Activated CD4-positive, alpha-beta T cell treated with anti-CD3 and anti-CD28 coated beads for 36 hours (primary cell): Measurements from ENCODE around the gene FABP7. TPM values are rescaled to one million over a fixed set of nuclear protein-coding genes. Genes with fewer than 3 reads are reported as not detected.

Source experiments
- ATAC-seq: fragments of 200-7000 bp; cut with Tn5 transposase; one replicate; pipeline ENCODE4 v1.10.0; 2021; ENCODE audit warnings: mild to moderate bottlenecking, moderate library complexity
- CTCF ChIA-PET: fragments of 350-600 bp; sonication (Branson Sonifier 250); formaldehyde crosslinking; loops from one replicate; lab custom pipeline; 2021; ENCODE audit warnings: antibody characterized with exemption; lab: Charles Lee
- POLR2A ChIA-PET: fragments of 350-600 bp; sonication (Branson Sonifier 250); formaldehyde crosslinking; loops from one replicate; lab custom pipeline; 2021; ENCODE audit warnings: antibody characterized with exemption, inconsistent platforms; lab: Charles Lee
- DNase-seq: peaks from one replicate; pipeline ENCODE4 v3.0.0-alpha.2; 2020
- H3K27ac Mint-ChIP-seq: one replicate; pipeline ENCODE4 v1.8.0; 2021; ENCODE audit warnings: mixed read lengths
- H3K27me3 Mint-ChIP-seq: one replicate; pipeline ENCODE4 v1.8.0; 2021; ENCODE audit warnings: mixed read lengths
- H3K36me3 Mint-ChIP-seq: one replicate; pipeline ENCODE4 v1.8.0; 2021; ENCODE audit warnings: low read depth, mixed read lengths
- H3K4me1 Mint-ChIP-seq: one replicate; pipeline ENCODE4 v1.8.0; 2021; ENCODE audit warnings: mixed read lengths
- H3K4me3 Mint-ChIP-seq: one replicate; pipeline ENCODE4 v1.8.0; 2021; ENCODE audit warnings: mild to moderate bottlenecking, moderate library complexity, mixed read lengths
- H3K9me3 Mint-ChIP-seq: one replicate; pipeline ENCODE4 v1.8.0; 2021; ENCODE audit warnings: low read depth, mixed read lengths
- intact Hi-C, 2 experiments: fragments of 100-400 bp; cut with DNase I in 1 of 2; cut with micrococcal nuclease in 1 of 2; formaldehyde crosslinking; loops; one replicate each; pipeline versions ENCODE4 v1.14.2 to v1.15.1; 2022 to 2024; cut with DNase I, micrococcal nuclease
- total RNA-seq, 2 experiments: library from RNA; stranded (reverse); gene quantifications; one replicate each; pipeline ENCODE4 v1.2.3, GENCODE V29; 2021

The FABP7 gene
- total RNA-seq, 2 experiments from 2014 or later, result not detected

DNA sequence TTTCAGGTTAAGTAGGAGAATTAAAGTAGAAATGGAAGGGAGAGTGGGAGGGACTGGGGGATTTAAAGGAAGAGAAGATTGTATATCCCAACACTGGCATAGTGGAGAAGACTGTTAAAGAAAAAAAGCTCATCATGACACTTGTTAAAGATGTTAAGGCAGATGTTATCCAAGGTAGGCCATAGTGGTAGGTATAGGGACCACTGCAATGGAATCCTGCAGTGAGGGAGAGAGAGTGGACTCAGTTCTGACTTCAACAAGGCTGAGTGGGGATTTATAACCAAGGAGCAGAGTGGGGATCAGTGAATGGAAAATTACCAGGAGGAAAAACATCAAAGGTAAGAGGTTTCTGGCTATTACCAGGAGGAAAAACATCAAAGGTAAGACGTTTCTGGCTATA lies 30.7 kb downstream of the FABP7 start:
- no peak overlapping the region for H3K4me3 Mint-ChIP-seq
- intact Hi-C loops, result no loop called here
- no peaks in the 10 kb centered on the region for H3K36me3 Mint-ChIP-seq
- ChIA-PET POLR2A (no interaction called here), CTCF (no interaction called here)
- H3K27ac Mint-ChIP-seq, result no peak overlapping the region
- ATAC-seq (no peak), DNase-seq (no peak)
- H3K4me1 Mint-ChIP-seq, result no peaks in the 10 kb centered on the region
- H3K27me3 Mint-ChIP-seq, result no peaks in the 10 kb centered on the region
- no peaks in the 10 kb centered on the region for H3K9me3 Mint-ChIP-seq

DNA sequence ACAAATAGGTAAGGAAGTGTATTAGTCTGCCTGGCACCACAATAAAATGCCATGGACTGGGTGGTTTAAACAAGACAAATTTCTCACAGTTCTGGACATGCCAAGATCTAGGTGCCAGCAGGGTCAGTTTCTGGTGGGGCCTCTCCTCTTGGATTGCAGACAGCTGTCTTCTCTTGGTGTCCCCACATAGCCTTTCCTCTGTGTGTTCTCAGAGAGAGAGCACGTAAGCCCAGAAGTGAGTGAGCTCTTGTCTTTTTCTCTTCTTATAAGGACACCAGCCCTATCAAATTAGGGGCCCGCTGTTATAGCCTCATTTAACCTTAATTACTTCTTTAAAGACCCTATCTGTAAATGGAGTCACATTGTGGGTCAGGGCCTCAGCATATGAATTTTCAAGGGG lies 37.8 kb downstream of the FABP7 start:
- H3K27ac Mint-ChIP-seq, result no peak overlapping the region
- no peaks in the 10 kb centered on the region for H3K9me3 Mint-ChIP-seq
- no peaks in the 10 kb centered on the region for H3K36me3 Mint-ChIP-seq
- ChIA-PET CTCF (no interaction called here), POLR2A (no interaction called here)
- intact Hi-C loops, result no loop called here
- ATAC-seq (no peak), DNase-seq (no peak)
- no peaks in the 10 kb centered on the region for H3K27me3 Mint-ChIP-seq
- H3K4me1 Mint-ChIP-seq, result no peaks in the 10 kb centered on the region
- no peak overlapping the region for H3K4me3 Mint-ChIP-seq

DNA sequence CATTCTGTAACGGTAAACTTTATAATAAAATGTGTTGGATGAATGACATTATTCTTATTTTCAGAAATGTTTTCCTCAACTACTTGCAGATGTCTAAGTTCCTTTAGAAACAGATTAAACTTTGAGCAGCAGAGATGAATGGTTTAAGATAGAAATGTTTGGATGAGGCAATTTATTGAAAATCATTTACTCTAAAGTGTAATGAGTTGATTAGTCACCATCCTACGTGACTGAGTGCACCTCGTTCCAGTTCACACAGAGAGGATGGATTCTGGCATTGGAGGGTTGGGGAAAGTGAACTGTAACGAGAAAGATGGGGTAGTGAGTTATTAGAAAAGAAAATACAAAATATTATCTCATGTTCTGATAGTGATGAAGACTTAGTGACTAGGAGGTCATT lies 38.2 kb downstream of the FABP7 start:
- no peaks in the 10 kb centered on the region for H3K9me3 Mint-ChIP-seq
- ATAC-seq (no peak), DNase-seq (no peak)
- no peak overlapping the region for H3K4me3 Mint-ChIP-seq
- no peaks in the 10 kb centered on the region for H3K4me1 Mint-ChIP-seq
- H3K36me3 Mint-ChIP-seq, result no peaks in the 10 kb centered on the region
- no peak overlapping the region for H3K27ac Mint-ChIP-seq
- no peaks in the 10 kb centered on the region for H3K27me3 Mint-ChIP-seq
- ChIA-PET POLR2A (no interaction called here), CTCF (no interaction called here)
- intact Hi-C loops, result no loop called here

DNA sequence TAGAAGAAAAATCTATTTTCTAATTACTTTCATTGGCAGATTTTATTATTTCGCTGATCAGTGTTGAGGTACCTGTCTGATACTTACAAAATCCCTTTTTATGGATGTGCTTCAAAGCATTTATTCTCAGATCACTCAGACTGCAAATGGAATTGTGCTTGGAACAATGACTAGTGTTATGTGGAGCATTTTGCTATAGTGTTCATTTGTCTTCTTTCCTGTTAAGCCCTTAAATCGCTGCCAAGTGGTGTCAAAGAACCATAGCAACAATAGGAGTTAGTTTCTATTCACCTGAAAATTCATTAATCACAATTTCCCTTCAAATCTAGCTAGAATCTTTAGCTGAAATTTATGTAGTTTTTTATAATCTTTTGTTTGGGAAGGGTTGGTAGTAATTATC lies 39.4 kb downstream of the FABP7 start:
- H3K27ac Mint-ChIP-seq, result no peak overlapping the region
- CTCF ChIA-PET, result no interaction called here
- POLR2A ChIA-PET, result interaction anchor here (0.7 kb wide), 1 partner anchor 127 kb away, joined by 3 read pairs; no protein-coding TSS in a partner anchor

DNA sequence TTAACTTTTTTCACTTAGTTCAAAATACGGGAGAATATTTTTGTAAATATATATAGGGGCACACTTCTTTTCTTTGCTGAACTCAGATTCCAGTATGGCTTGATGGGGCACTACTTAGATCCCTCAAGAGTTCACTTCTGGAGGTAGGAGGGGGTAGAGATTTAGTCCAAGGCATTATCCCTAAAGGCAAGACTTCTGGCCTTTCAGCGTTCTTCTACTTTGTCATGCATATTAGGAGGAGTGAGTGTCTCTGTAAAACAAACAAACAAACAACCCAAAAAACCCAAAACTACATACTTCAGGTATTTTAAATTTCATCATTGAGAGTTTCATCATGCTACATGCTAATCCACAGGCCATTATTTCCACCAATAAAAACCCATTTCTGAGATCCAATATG lies 41.6 kb downstream of the FABP7 start:
- ATAC-seq (no peak), DNase-seq (no peak)
- Mint-ChIP-seq H3K4me1 (no peaks in the 10 kb centered on the region), H3K4me3 (no peak overlapping the region), H3K27ac (no peak overlapping the region), H3K27me3 (peaks cover 3% of the 10 kb centered on the region), H3K9me3 (no peaks in the 10 kb centered on the region), H3K36me3 (no peaks in the 10 kb centered on the region)
- ChIA-PET CTCF (no interaction called here), POLR2A (no interaction called here)
- intact Hi-C loops, result no loop called here

More for the DNA sequence above, 39.4 kb downstream of the FABP7 start:
- DNase-seq (no peak), ATAC-seq (no peak)
- no peaks in the 10 kb centered on the region for H3K9me3 Mint-ChIP-seq
- H3K36me3 Mint-ChIP-seq, result no peaks in the 10 kb centered on the region
- intact Hi-C loops, result no loop called here
- H3K4me3 Mint-ChIP-seq, result no peak overlapping the region
- H3K27me3 Mint-ChIP-seq, result no peaks in the 10 kb centered on the region
- H3K4me1 Mint-ChIP-seq, result no peaks in the 10 kb centered on the region

DNA sequence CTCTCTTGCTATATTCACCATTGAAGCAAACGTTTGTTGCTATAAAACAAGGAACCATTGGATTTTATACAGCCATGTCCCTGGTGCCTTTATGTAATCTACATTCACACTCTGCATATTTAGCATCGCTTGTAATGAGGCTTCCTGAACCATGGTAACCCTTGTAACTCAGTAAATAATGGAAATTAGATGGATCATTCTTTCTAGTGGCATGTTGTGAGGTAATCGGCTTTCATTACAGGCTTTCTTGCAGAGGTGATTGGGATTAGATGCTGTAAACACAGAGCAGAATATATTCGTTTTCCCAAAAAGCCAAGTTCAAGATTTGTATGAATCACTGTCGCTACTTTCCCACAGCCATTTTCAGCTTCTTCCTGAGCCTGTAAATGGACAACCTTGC lies 45.6 kb downstream of the FABP7 start:
- H3K4me1 Mint-ChIP-seq, result no peaks in the 10 kb centered on the region
- intact Hi-C loops, result no loop called here
- DNase-seq (no peak), ATAC-seq (no peak)
- ChIA-PET POLR2A (interaction anchor here (0.6 kb wide), 1 partner anchor 335 kb away, joined by 3 read pairs; no protein-coding TSS in a partner anchor), CTCF (interaction anchor here (0.7 to 1.4 kb wide), 2 partner anchors 93 to 101 kb away, joined by 3 to 4 read pairs; no protein-coding TSS in a partner anchor)
- no peaks in the 10 kb centered on the region for H3K36me3 Mint-ChIP-seq
- H3K4me3 Mint-ChIP-seq, result no peak overlapping the region
- H3K9me3 Mint-ChIP-seq, result no peaks in the 10 kb centered on the region
- no peak overlapping the region for H3K27ac Mint-ChIP-seq
- peaks cover 3% of the 10 kb centered on the region for H3K27me3 Mint-ChIP-seq

DNA sequence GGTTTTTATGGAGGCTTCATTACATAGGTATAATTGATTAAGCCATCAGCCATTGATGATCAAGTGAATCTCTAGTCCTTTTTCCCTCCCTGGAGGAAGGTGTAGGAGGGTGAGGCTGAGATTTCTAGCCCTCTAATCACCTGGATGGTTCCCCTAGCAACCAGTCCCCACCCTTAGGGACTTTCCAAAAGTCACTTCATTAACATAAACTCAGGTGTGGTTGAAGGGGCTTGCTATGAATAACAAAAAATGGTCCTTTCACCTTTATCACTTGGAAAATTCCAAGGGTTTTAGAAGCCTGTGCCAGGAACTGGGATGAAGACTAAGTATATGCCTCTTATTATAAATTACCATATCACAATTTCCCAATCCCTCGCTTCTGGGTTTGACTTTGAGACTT lies 49.9 kb downstream of the FABP7 start:
- peaks cover 2% of the 10 kb centered on the region for H3K27me3 Mint-ChIP-seq
- ATAC-seq, result no peak
- CTCF ChIA-PET, result no interaction called here

DNA sequence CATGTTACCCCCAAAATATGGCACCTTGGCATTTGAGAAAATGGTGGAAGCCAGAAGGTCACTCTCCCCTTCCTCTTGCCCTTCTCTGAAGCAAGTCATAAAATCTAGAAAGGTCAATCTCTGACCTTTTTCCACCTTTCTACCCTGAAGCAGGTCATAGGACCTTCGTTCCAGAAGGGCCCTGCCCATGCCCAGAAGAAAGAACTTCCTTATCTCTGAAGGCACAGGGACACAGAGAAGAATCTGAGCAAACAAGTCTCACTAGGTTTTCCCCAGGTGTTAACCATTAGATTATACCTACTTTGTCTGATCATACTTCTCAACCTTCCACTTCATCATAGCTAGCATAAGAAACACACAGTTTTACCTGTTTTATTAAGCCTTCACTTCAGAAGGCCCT lies 52.0 kb downstream of the FABP7 start:
- H3K36me3 Mint-ChIP-seq, result no peaks in the 10 kb centered on the region
- no peaks in the 10 kb centered on the region for H3K4me1 Mint-ChIP-seq
- no peaks in the 10 kb centered on the region for H3K9me3 Mint-ChIP-seq
- DNase-seq (no peak), ATAC-seq (no peak)
- H3K4me3 Mint-ChIP-seq, result no peak overlapping the region
- CTCF ChIA-PET, result interaction anchor here (1.3 kb wide), 1 partner anchor 8 kb away, joined by 7 read pairs; no protein-coding TSS in a partner anchor
- H3K27ac Mint-ChIP-seq, result no peak overlapping the region
- H3K27me3 Mint-ChIP-seq, result peaks cover 3% of the 10 kb centered on the region
- intact Hi-C loops, result no loop called here
- POLR2A ChIA-PET, result no interaction called here

More for the DNA sequence above, 49.9 kb downstream of the FABP7 start:
- no peak overlapping the region for H3K27ac Mint-ChIP-seq
- no peak for DNase-seq
- no peaks in the 10 kb centered on the region for H3K9me3 Mint-ChIP-seq
- H3K4me1 Mint-ChIP-seq, result no peaks in the 10 kb centered on the region
- POLR2A ChIA-PET, result no interaction called here
- H3K4me3 Mint-ChIP-seq, result no peak overlapping the region
- intact Hi-C loops, result no loop called here
- H3K36me3 Mint-ChIP-seq, result no peaks in the 10 kb centered on the region

DNA sequence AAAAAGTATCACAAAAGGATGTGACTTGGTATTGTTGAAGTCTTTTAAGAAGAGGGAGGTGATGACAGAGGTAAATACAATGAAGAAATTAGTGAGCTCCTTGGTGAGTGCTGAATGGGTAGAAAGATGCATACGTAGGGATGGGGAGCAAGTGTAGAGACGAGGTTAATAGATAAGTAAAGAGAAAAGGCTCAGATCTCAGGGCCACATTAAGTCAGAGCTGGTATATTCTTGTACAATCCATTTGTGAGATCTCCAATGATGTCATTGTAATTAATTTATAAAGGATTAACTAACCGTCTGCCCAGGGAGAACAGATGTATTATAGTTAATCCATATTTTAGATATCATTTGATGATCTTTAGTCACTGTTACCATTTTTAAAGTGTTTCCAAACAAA lies 52.9 kb downstream of the FABP7 start:
- Mint-ChIP-seq H3K9me3 (no peaks in the 10 kb centered on the region), H3K36me3 (no peaks in the 10 kb centered on the region), H3K4me3 (no peak overlapping the region), H3K27ac (no peak overlapping the region), H3K4me1 (no peaks in the 10 kb centered on the region), H3K27me3 (peaks cover 3% of the 10 kb centered on the region)
- POLR2A ChIA-PET, result no interaction called here
- ATAC-seq (no peak), DNase-seq (no peak)
- CTCF ChIA-PET, result interaction anchor here (1.1 kb wide), 1 partner anchor 340 kb away, joined by 4 read pairs; no protein-coding TSS in a partner anchor
- intact Hi-C loops, result no loop called here

DNA sequence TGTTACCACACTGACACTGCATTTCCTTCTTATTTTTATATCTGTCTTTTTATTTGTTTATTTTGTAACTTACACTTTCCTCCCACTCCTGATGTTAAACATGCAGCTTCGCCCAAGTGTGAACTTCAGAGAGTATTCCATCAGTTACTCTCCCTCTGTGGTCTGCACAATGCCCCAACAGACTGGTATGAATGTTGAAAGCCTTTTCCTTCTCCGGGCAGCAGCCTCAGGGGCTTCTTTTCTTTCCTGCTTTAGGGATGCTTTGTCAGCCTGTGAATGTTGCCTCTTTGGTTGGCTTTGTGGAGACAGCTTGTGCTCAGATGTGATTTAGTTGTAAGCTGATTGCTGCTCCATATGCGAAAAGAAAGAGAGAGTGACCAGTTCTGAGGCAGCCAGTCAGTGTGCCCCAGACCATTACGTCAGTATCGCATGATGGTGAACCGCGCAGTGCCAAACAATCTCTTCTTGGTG lies 53.5 kb downstream of the FABP7 start:
- ChIA-PET CTCF (interaction anchor here (0.7 to 1.1 kb wide), 2 partner anchors 35 to 341 kb away, joined by 3 to 4 read pairs; no protein-coding TSS in a partner anchor), POLR2A (no interaction called here)
- Mint-ChIP-seq H3K27me3 (peaks cover 3% of the 10 kb centered on the region), H3K4me3 (no peak overlapping the region), H3K27ac (no peak overlapping the region), H3K36me3 (no peaks in the 10 kb centered on the region), H3K9me3 (no peaks in the 10 kb centered on the region), H3K4me1 (no peaks in the 10 kb centered on the region)
- ATAC-seq (no peak), DNase-seq (no peak)
- intact Hi-C loops, result no loop called here
